DMS 273 (cell line): ENCODE measurements around the gene SWSAP1.
"Not testable (repeated sequence)": the region's sequence is repeated elsewhere in the genome, so short reads cannot be mapped to it uniquely, and the experiment has no call there.

ENCODE experiments used
- DNase-seq: peaks from one replicate; lab custom pipeline; 2025; ENCODE audit not compliant: unreplicated experiment; lab: John Stamatoyannopoulos, UW

SWSAP1 gene, protein sequence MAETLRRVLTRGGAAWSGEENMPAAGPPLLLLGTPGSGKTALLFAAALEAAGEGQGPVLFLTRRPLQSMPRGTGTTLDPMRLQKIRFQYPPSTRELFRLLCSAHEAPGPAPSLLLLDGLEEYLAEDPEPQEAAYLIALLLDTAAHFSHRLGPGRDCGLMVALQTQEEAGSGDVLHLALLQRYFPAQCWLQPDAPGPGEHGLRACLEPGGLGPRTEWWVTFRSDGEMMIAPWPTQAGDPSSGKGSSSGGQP

DNA sequence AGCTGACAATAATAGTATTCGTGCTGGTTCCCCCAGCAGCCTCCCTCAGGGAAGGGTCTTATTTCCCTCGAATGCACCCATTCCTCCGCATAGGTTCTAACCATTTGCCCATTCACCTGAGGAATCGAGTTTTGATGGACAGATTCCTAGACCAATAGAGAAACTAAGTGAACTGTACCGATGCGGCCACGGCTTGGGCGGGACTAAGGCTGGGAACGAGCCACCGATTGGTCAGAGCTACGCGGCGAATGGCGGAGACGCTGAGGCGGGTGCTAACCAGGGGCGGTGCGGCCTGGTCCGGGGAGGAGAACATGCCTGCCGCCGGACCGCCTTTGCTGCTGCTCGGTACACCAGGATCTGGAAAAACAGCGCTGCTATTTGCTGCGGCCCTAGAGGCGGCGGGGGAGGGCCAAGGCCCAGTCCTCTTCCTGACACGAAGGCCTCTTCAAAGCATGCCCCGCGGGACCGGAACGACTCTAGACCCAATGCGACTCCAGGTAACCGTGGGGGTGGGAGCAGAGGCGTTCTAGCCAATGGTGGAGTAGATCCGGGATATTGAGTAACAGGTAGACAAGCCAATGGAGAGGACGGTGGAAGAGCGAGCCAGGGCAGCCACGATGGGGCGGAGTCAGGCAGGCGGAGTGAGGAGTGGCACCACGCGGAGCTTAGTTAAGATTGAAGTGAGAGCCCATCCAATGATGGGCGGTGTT, at the start of gene SWSAP1:
Gene SWSAP1 (plus strand): TSS at position 234 of the 710 bp plus-strand sequence. CDS start 15 bp downstream, at position 249.
- DNase-seq, result peak; percentile 100

DNA sequence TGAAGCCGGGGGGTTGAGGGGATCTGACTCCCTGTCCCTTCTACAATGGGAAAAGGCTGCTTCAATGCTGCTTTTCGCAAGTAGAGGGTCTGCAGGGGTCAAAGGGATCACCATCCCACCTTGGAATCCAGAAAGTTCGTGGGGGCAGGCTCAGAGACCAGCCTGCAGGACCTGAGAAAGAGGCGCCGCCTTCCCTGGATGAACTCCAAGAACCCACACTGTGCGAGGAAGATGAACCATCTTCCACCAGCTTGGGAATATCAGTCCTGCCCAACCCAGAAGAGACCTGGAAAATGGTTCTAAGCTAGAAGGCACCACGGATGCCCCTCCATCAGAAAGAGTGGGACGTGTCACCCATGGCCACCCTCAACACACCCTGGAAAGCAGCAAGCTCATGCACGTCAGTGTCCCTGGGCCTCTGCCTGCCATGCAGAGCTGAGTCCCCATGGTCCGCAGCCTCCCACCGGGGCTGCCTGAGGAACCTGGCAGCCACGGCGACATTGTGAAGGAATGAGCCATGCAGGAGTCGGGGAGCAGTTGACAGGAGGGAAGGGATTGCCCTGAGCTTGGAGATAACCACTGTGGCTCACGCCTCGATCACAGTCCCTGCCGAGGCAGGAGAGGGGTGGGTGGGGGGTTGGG, 49.6 kb upstream of the SWSAP1 start:
- DNase-seq, result peak; percentile 41

DNA sequence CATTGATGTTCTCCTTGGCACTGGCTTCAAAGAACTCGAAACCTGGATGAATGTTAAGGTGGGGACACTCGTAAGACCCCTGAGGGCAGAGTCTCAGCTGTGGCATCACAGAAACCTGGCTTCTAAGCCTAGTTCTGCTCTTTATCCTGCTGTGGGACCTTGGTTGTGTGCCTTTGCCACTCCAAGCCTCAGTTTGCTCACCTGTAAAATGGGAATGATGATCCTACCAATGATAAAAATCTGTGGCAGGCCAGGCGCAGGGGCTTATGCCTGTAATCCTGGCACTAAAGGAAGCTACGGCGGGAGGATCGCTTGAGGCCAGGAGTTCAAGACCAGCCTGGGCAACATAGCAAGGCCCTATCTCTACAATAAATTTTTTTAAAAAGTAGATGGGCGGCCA, 48.9 kb upstream of the SWSAP1 start:
- no peak for DNase-seq

DNA sequence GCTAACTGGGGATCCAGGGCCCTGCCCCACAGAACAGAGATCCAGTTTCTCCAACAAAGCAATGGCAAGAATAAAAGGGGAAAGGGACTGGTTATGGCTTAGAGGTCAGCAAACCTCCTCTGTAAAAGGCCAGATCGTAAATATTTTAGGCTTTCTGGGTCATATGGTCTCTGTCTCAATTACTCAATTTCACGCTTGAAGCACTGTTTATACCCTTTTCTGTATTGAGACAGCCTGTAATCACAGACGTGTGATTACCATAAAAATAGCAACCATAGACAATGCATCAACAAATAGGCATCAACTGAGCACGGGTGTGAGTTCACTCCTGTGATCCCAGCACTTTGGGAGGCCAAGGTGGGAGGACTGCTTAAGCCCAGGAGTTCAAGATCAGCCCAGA, 44.3 kb upstream of the SWSAP1 start:
- no peak for DNase-seq

DNA sequence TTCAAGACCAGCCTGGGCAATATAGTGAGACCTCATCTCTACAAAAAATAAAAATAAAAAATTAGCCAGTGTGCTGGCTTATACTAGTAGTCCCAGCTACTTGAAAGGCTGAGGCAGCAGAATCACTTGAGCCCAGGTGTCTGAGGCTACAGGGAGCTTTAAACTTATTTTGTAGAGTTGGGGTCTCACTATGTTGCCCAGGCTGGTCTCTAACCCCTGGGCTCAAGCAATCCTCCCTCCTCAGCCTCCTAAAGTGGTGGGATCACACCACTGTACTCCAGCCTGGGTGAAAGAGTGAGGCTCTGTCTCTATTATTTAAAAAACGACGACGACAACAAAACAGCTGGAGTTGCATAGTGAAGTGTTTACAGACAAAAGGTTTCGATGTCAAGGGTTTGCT, 43.0 kb upstream of the SWSAP1 start:
- DNase-seq, result no peak

DNA sequence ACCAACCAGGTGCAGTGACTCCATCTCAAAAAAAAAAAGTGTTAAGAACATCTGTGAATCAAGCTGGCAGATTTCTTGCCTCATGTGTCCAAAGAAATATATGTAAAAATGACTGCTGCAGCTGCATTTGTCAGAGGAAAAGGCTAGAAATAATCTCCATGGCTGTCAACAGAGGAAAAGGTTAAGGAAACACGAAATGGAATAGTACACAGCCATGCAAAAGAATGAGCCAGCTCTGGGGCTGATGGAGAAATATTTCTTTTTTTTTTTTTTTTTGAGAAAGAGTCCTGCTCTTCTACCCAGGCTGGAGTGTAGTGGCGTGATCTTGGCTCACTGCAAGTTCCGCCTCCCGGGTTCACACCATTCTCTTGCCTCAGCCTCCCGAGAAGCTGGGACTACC, 41.6 kb upstream of the SWSAP1 start:
- no peak for DNase-seq

DNA sequence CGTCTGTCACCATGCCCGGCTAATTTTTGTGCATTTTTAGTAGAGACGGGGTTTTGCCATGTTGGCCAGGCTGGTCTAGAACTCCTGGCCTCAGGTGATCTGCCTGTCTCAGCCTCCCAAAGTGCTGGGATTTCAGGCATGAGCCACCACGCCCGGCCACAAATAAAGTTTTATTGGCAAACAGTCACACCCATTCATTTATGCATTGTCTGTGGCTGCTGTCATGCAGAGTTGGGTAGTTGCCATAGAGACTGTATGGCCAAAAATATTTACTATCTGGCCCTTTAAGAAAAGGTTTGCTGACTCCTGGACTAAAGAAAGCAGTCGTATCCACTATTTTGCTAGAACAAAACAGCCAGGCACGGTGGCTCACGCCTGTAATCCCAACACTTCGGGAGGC, 40.6 kb upstream of the SWSAP1 start:
- not testable (repeated sequence) for DNase-seq

DNA sequence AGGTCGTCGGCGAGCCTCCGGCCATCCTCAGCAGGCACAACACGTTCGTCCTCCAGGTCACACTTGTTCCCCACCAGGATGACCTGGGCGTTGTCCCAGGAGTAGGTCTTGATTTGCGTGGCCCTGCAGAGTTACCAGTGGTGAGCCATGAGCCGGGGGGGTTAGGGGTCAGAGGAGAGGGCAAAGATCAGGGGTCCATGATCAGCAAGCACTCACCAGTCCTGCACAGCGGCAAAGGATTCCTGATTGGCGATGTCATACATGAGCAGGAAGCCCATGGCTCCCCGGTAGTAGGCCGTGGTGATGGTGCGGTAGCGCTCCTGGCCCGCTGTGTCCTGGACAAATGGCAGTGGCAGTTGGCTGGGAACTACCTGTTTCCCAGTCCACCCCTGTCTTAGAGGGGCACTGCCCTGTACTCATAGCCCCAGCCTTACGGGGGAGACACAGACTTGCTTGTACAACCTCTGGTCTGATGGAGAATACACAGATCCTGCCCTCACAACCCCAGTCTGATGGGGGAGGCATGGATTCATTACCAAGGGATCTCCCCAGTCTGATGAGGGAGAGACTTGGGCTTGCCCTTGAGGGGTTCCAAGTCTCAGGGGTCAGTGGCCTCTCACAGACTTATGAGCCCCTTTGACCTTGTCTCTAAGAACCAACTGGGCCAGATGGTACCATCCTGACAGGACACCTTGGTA, 38.9 kb upstream of the SWSAP1 start:
- DNase-seq, result no peak

DNA sequence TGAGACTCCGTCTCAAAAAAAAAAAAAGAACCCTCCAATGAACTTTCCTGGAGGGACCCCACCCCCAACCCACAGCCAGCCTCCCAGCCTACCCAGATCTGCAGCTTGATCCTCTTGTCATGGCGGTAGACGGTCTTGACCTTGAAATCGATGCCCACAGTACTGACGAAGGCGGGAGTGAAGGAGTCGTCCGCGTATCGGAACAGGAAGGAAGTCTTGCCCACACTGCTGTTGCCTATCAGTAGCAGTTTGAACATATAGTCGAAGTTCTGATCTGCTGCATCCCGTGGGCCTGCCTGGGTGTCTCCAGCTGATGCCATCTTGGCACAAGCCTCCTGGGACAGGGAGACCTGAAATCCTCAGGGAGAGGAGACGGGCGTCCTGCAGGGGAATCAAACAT, 37.4 kb upstream of the SWSAP1 start:
- no peak for DNase-seq

DNA sequence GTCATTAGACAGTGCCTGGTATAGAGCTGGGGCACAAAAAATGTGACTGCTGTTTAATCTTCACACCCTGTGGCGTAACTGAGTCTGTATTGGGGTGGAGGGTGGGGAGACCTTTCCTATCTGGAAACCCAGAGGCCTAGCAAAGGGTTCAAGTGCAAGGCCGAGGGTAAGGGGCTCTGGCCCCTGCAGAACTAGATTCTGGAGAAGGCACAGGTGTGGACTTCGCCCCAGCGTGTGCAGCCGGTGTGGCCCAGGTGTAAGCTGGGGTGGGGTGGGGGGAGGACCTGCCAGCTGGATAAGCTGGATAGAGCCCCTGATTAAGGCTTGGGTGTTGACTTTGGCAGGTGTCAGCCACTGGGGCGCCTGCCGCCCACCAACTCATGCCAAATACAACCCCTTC, 36.3 kb upstream of the SWSAP1 start:
- no peak for DNase-seq

DNA sequence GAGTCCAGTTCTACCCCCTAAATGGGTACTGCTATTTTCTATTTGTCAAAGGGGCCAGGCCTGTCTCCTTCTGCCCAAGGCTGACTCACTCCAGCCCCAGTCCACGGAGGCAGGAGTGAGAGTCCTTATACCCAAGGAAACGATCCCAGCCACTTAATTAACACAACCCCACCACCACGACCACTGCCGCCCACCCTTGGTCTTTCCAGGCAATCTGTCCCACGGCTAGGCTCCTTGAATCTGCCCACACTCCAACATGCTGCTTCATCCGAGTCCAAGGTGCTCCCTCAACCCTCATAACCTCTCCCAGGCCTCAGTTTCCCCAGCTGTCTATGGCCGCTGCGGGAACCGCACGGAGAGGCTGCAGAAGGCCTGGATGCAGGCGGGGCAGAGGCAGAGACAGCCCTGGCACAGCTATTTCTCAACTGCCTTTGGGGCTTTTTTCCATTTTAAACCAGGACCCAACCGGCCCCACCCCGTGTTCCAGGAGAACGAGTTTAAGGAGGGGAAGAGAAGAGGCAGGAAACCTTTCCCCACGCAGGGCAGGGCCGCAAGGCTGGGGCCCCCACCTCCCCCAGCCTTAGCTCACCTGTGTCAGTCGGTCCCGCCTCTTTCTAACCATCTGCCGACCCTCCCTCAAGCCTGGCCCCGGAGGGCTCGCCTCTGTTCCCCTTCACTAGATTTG, 35.8 kb upstream of the SWSAP1 start:
- peak; percentile 64 for DNase-seq

DNA sequence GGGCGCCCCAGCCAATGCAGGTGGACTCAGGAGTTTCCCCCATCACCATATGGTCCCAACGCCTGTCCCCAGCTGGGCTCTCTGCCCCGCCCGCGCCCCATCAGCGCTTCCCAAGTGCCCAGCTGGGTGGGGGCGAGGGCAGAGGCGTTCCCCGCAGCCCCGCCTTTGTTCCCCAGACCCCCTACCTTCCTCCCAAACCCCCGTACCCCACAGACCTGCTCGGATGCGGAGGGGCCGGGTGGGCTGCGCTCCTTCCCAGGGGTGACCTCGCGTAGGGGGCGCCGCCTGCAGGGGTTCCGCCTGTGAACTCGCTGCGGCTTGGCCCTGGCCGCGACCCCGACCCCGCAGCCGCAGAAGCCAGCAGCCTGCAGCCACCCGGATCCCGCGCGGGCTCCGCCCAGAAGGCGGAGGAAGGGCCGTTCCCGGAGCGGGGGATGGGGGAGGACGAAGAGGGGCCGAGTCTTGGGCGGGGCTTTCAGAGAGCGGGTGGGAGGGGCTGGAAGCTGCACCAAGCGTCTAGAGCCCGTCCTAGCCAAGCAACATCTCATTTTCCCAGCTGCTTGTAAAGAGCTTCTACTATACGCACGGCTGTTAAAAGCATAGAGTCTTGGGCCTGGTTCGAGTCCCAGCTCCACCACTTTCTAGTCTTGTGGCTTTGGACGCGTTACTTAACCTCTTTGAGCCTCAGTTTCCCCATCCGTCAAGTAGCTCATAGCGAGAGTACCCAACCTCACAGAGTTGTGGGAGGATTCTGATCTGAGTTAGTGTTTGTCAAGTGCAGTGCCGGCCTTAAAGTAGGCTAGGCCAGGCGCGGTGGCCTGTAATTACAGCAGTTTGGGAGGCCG, 35.0 kb upstream of the SWSAP1 start, which contains the start of gene RAB3D:
Gene RAB3D (minus strand): TSS at position 404 of the 845 bp plus-strand sequence. CDS start 2,258 bp downstream, outside the sequence.
- peak; percentile 96 for DNase-seq

DNA sequence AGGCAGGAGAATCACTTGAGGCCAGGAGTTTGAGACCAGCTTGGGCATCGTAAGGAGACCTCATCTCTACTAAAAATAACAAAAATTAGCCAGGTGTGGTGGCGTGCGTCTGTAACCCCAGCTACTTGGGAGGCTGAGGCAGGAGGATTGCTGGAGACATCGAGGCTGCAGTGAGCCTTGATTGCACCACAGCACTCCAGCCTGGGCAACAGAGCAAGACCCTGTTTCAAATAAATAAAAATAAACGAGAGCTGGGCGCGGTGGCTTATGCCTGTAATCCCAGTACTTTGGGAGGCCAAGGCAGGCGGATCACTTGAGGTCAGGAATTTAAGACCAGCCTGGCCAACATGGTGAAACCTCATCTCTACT, 34.4 kb upstream of the SWSAP1 start:
- DNase-seq, result not testable (repeated sequence)

DNA sequence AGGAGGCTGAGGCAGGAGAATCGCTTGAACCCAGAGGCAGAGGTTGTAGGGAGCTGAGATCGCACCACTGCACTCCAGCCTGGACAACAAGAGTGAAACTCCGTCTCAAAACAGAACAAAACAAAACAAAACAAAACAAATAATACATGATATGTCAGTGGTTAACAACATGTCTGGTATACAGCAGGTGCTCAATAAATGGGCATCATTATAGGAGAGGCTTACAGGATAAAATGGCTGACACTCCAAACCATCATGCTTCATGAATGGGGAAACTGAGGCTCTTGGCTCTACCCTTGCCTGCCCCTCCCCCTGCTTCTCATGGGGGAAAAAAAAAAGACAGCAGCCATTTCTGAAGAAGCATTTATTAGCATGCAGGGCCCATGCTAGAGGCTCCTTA, 32.0 kb upstream of the SWSAP1 start:
- DNase-seq, result no peak

DNA sequence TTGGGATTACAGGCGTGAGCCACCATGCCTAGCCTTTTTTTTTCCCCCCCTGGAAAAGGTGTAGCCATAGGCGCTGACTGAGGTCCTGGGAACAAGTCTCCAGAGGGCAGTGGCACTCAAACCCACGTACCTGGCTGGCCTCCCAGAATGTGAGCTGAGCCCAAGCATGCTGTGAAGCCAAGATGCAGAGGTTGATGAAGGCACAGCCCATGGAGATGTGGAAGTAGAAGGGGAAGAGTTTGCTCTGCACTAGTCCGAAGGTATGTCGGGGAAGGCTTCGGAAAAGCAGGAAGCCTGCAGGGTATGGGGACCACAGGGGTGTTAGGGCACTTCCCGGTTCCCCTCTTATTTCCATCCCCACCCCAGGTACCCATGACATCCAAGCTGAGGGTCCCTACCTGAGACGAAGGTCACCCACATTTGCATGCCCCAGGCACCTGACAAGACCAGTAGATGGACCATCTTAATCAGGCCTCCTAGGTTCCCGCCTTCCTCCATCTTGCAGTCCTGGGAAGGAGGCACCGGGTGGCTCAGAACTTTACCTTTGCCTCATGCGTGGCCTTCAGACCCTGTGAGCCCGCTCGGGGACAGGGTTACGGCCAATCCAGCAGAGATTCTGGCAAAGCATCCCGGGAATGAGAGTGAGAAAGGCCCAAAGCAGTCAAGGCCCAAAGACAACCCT, 29.2 kb upstream of the SWSAP1 start:
- DNase-seq, result peak; percentile 34

DNA sequence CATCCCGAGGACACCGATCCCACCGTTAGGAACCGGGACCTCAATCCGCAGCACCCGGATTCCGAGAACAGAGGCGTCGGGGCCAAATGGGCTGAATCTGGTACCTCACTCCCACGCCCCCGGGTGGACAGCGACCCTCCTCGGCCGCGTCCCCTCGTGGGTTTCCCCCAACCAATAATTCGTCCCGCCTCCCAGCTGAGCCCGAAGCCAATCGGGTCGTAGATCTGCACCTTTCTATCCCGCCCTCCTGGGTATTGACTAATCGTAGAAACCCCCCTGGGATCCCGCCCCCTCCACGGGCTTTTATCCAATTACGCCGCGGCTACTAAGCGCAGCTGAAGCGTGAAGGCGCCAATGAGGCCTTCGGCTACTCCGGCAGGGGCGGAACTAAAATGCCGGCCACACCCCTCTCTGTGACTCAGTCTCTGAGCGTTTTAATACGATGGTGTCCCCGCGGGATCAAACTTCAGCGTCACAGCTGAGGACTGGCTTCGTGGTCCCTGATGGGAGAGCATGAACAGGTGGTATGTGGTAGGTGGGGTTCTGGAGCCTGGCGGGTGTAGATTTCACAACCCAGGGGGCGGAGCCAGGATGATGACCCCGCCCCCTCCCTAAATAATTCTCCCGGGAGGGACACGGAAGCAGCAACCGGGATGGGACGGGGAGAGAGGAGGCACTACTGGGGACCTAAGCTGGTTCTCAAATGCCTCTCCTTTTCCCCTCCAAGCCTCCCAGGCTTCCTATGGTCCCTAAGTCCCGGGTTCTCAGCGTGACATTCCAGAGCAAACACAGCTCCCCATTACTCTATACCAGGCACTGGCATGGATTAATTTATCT, 28.1 kb upstream of the SWSAP1 start, which contains the start of the genes CCDC159 and TMEM205:
Gene CCDC159 (plus strand): TSS at position 416 of the 837 bp plus-strand sequence. CDS start 88 bp downstream, at position 504.
Gene TMEM205 (minus strand): TSS at position 165 of the 837 bp plus-strand sequence. CDS start 649 bp downstream, outside the sequence.
- DNase-seq, result peak; percentile 100

DNA sequence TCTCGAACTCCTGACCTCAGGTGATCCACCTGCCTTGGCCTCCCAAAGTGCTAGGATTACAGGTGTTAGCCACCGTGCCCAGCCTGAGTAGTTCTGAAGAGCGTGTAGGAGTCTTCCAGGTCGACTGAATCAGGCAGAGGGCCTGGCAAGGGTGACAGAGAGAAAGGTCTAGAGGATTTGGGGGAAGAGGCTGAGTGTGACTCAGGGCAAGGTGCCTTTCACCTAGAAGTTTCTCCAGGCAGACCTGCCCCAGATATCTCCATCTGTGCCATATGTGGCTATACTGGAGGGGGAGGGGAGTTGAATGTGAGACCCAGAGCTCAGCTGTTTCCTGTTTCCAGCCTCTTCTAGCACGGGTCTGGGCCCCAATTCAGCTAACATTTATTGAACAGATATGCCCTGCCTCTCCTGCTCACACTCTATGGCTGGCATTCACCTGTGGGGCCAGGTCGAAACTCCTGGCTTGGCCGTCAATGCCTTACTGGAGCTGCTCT, 26.9 kb upstream of the SWSAP1 start:
- DNase-seq, result peak; percentile 50

DNA sequence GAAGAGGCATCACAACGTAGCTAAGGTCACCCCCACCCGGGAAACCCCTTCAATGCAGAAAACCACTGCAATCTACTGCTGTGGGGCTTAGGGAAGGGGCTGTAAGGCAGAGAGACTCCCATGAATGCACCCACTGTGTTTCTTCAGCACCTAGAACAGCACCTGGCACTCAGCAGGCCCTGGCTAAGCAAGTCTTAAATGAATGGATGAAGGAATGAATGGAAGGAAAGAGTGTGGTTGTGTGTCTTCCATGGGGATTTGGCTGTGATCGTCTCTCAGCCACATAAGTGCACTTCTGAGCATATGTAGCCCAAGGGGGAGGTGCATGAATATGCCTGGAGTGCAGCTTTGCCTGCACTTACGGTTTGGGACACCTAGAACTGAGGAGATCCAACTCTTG, 25.3 kb upstream of the SWSAP1 start:
- DNase-seq, result no peak
